Activated CD4-positive, alpha-beta memory T cell treated with anti-CD3 and anti-CD28 coated beads, Interleukin-2, amount 10 ng/mL, durations not matched to agents 7 days and 5 days (primary cell): Measurements from ENCODE around the gene TSC22D3. TPM values are rescaled to one million over a fixed set of nuclear protein-coding genes. Genes with fewer than 3 reads are reported as not detected.

Source experiments
- CTCF ChIA-PET: fragments of 350-600 bp; sonication (Branson Sonifier 250); formaldehyde crosslinking; loops from one replicate; lab custom pipeline; 2021; ENCODE audit warnings: antibody characterized with exemption, inconsistent platforms; lab: Charles Lee
- POLR2A ChIA-PET: fragments of 350-600 bp; sonication (Branson Sonifier 250); formaldehyde crosslinking; loops from one replicate; lab custom pipeline; 2021; ENCODE audit warnings: antibody characterized with exemption; lab: Charles Lee
- DNase-seq: peaks from one replicate; pipeline ENCODE4 v3.0.0-alpha.2; 2020
- H3K27ac Mint-ChIP-seq: one replicate; pipeline ENCODE4 v1.8.0; 2021; ENCODE audit warnings: mild to moderate bottlenecking, mixed read lengths
- H3K27me3 Mint-ChIP-seq: one replicate; pipeline ENCODE4 v1.8.0; 2021; ENCODE audit warnings: mixed read lengths
- H3K36me3 Mint-ChIP-seq: one replicate; pipeline ENCODE4 v1.8.0; 2021; ENCODE audit warnings: low read depth, mixed read lengths
- H3K4me1 Mint-ChIP-seq: one replicate; pipeline ENCODE4 v1.8.0; 2021; ENCODE audit warnings: mixed read lengths
- H3K4me3 Mint-ChIP-seq: one replicate; pipeline ENCODE4 v1.8.0; 2021; ENCODE audit warnings: mild to moderate bottlenecking, mixed read lengths
- H3K9me3 Mint-ChIP-seq: one replicate; pipeline ENCODE4 v1.8.0; 2021; ENCODE audit warnings: mixed read lengths
- total RNA-seq, 2 experiments: library from RNA; stranded (reverse); gene quantifications; one replicate each; pipeline ENCODE4 v1.2.3, GENCODE V29; 2021

TSC22D3 gene
- total RNA-seq, 2 experiments from 2014 or later, result 112 to 119 TPM

GRCh38 chrX:107753187-107753586 is 22.4 kb downstream of the TSC22D3 start:
- DNase-seq, result no peak
- Mint-ChIP-seq H3K4me3 (no peak overlapping the region), H3K27me3 (no peaks in the 10 kb centered on the region), H3K36me3 (no peaks in the 10 kb centered on the region), H3K4me1 (peaks cover 10% of the 10 kb centered on the region), H3K27ac (no peak overlapping the region), H3K9me3 (no peaks in the 10 kb centered on the region)
- POLR2A ChIA-PET, result interaction anchor here (0.6 kb wide), 1 partner anchor 37 kb away, joined by 3 read pairs; no protein-coding TSS in a partner anchor
- CTCF ChIA-PET, result interaction anchor here (1.1 kb wide), 1 partner anchor 34 kb away, joined by 3 read pairs; no protein-coding TSS in a partner anchor

GRCh38 chrX:107752714-107753113 is 22.9 kb downstream of the TSC22D3 start:
- Mint-ChIP-seq H3K9me3 (no peaks in the 10 kb centered on the region), H3K27ac (no peak overlapping the region), H3K36me3 (no peaks in the 10 kb centered on the region), H3K4me1 (peaks cover 10% of the 10 kb centered on the region), H3K27me3 (no peaks in the 10 kb centered on the region), H3K4me3 (no peak overlapping the region)
- ChIA-PET POLR2A (interaction anchor here (0.6 kb wide), 1 partner anchor 37 kb away, joined by 3 read pairs; no protein-coding TSS in a partner anchor), CTCF (interaction anchor here (0.9 to 1.1 kb wide), 2 partner anchors 11 to 34 kb away, joined by 3 read pairs; no protein-coding TSS in a partner anchor)
- DNase-seq, result no peak

- Mint-ChIP-seq H3K4me1 (peaks cover 10% of the 10 kb centered on the region), H3K9me3 (no peaks in the 10 kb centered on the region), H3K27ac (no peak overlapping the region), H3K36me3 (no peaks in the 10 kb centered on the region), H3K27me3 (no peaks in the 10 kb centered on the region), H3K4me3 (no peak overlapping the region)
- CTCF ChIA-PET, result interaction anchor here (0.9 to 1.1 kb wide), 2 partner anchors 11 to 33 kb away, joined by 3 read pairs; no protein-coding TSS in a partner anchor
- no peak for DNase-seq
- POLR2A ChIA-PET, result interaction anchor here (0.9 kb wide), 1 partner anchor 10 kb away, joined by 4 read pairs; no protein-coding TSS in a partner anchor
Measured at GRCh38 chrX:107752043-107752442, 23.5 kb downstream of the TSC22D3 start.

GRCh38 chrX:107750861-107751445 is 24.6 kb downstream of the TSC22D3 start:
- H3K4me1 Mint-ChIP-seq, result peaks cover 8% of the 10 kb centered on the region
- ChIA-PET POLR2A (interaction anchor here (0.9 kb wide), 1 partner anchor 9 kb away, joined by 4 read pairs; no protein-coding TSS in a partner anchor), CTCF (no interaction called here)
- H3K36me3 Mint-ChIP-seq, result no peaks in the 10 kb centered on the region
- no peak overlapping the region for H3K4me3 Mint-ChIP-seq
- DNase-seq, result no peak
- H3K27me3 Mint-ChIP-seq, result no peaks in the 10 kb centered on the region
- H3K27ac Mint-ChIP-seq, result no peak overlapping the region
- no peaks in the 10 kb centered on the region for H3K9me3 Mint-ChIP-seq

GRCh38 chrX:107750263-107750662 is 25.3 kb downstream of the TSC22D3 start:
- no peaks in the 10 kb centered on the region for H3K36me3 Mint-ChIP-seq
- no peak overlapping the region for H3K27ac Mint-ChIP-seq
- H3K4me3 Mint-ChIP-seq, result no peak overlapping the region
- H3K9me3 Mint-ChIP-seq, result no peaks in the 10 kb centered on the region
- H3K4me1 Mint-ChIP-seq, result peaks cover 1% of the 10 kb centered on the region
- H3K27me3 Mint-ChIP-seq, result no peaks in the 10 kb centered on the region
- no peak for DNase-seq
- ChIA-PET CTCF (no interaction called here), POLR2A (no interaction called here)

- CTCF ChIA-PET, result no interaction called here
Measured at GRCh38 chrX:107748506-107748905, 27.1 kb downstream of the TSC22D3 start.

GRCh38 chrX:107747596-107748161 is 27.9 kb downstream of the TSC22D3 start:
- Mint-ChIP-seq H3K27me3 (no peaks in the 10 kb centered on the region), H3K27ac (no peak overlapping the region), H3K9me3 (no peaks in the 10 kb centered on the region), H3K4me1 (peaks cover under 1% of the 10 kb centered on the region), H3K4me3 (no peak overlapping the region), H3K36me3 (no peaks in the 10 kb centered on the region)
- no peak for DNase-seq
- ChIA-PET POLR2A (interaction anchor here (1.1 kb wide), 1 partner anchor 119 kb away, joined by 4 read pairs; the partner anchor contains the start of gene PRPS1), CTCF (no interaction called here)

More at GRCh38 chrX:107748506-107748905, 27.1 kb downstream of the TSC22D3 start:
- no peak for DNase-seq
- H3K4me1 Mint-ChIP-seq, result no peaks in the 10 kb centered on the region
- no peak overlapping the region for H3K4me3 Mint-ChIP-seq
- H3K27ac Mint-ChIP-seq, result no peak overlapping the region
- H3K36me3 Mint-ChIP-seq, result no peaks in the 10 kb centered on the region
- H3K27me3 Mint-ChIP-seq, result no peaks in the 10 kb centered on the region
- H3K9me3 Mint-ChIP-seq, result no peaks in the 10 kb centered on the region
- POLR2A ChIA-PET, result no interaction called here

GRCh38 chrX:107744868-107745267 is 30.7 kb downstream of the TSC22D3 start:
- DNase-seq, result no peak
- no peak overlapping the region for H3K4me3 Mint-ChIP-seq
- H3K9me3 Mint-ChIP-seq, result no peaks in the 10 kb centered on the region
- no peaks in the 10 kb centered on the region for H3K27me3 Mint-ChIP-seq
- ChIA-PET POLR2A (interaction anchor here (2.4 to 3.5 kb wide), 2 partner anchors 28 to 116 kb away, joined by 9 to 18 read pairs; partner anchors contain the start of gene PRPS1), CTCF (no interaction called here)
- H3K27ac Mint-ChIP-seq, result no peak overlapping the region
- H3K36me3 Mint-ChIP-seq, result peaks cover 3% of the 10 kb centered on the region
- H3K4me1 Mint-ChIP-seq, result peaks cover 16% of the 10 kb centered on the region

- H3K27me3 Mint-ChIP-seq, result no peaks in the 10 kb centered on the region
- peaks cover 3% of the 10 kb centered on the region for H3K36me3 Mint-ChIP-seq
- ChIA-PET POLR2A (interaction anchor here (2.4 to 3.5 kb wide), 2 partner anchors 27 to 115 kb away, joined by 9 to 18 read pairs; partner anchors contain the start of gene PRPS1), CTCF (interaction anchor here (1.1 kb wide), 1 partner anchor 25 kb away, joined by 3 read pairs; no protein-coding TSS in a partner anchor)
- H3K4me1 Mint-ChIP-seq, result peaks cover 16% of the 10 kb centered on the region
- H3K9me3 Mint-ChIP-seq, result no peaks in the 10 kb centered on the region
- DNase-seq, result no peak
- H3K4me3 Mint-ChIP-seq, result no peak overlapping the region
- no peak overlapping the region for H3K27ac Mint-ChIP-seq
Measured at GRCh38 chrX:107743995-107744394, 31.6 kb downstream of the TSC22D3 start.

- DNase-seq, result no peak
- ChIA-PET POLR2A (interaction anchor here (1.1 to 4.5 kb wide), 8 partner anchors 9 to 114 kb away, joined by 3 to 36 read pairs (median 4); partner anchors contain the start of genes PRPS1 and TSC22D3), CTCF (interaction anchor here (1.1 to 1.2 kb wide), 2 partner anchors 24 to 33 kb away, joined by 3 read pairs; no protein-coding TSS in a partner anchor)
- H3K4me3 Mint-ChIP-seq, result peak overlapping the region; percentile 72
- H3K9me3 Mint-ChIP-seq, result no peaks in the 10 kb centered on the region
- peak overlapping the region; percentile 93 for H3K27ac Mint-ChIP-seq
- H3K4me1 Mint-ChIP-seq, result peaks cover 16% of the 10 kb centered on the region
- peaks cover 3% of the 10 kb centered on the region for H3K36me3 Mint-ChIP-seq
- no peaks in the 10 kb centered on the region for H3K27me3 Mint-ChIP-seq
Measured at GRCh38 chrX:107742700-107743191, 32.8 kb downstream of the TSC22D3 start.

GRCh38 chrX:107741404-107741790 is 34.2 kb downstream of the TSC22D3 start:
- H3K4me1 Mint-ChIP-seq, result peaks cover 16% of the 10 kb centered on the region
- H3K9me3 Mint-ChIP-seq, result no peaks in the 10 kb centered on the region
- H3K27ac Mint-ChIP-seq, result peak overlapping the region; percentile 93
- ChIA-PET CTCF (interaction anchor here (0.8 to 2.4 kb wide), 11 partner anchors 11 to 113 kb away, joined by 3 to 22 read pairs (median 3); partner anchors contain the start of genes NCBP2L, PRPS1 and TSC22D3), POLR2A (interaction anchor here (0.9 to 4.5 kb wide), 11 partner anchors 10 to 112 kb away, joined by 3 to 36 read pairs (median 4); partner anchors contain the start of genes NCBP2L, PRPS1 and TSC22D3)
- no peak for DNase-seq
- peak overlapping the region; percentile 72 for H3K4me3 Mint-ChIP-seq
- H3K36me3 Mint-ChIP-seq, result peaks cover 3% of the 10 kb centered on the region
- H3K27me3 Mint-ChIP-seq, result no peaks in the 10 kb centered on the region

- H3K4me1 Mint-ChIP-seq, result peaks cover 16% of the 10 kb centered on the region
- no peak for DNase-seq
- peaks cover 3% of the 10 kb centered on the region for H3K36me3 Mint-ChIP-seq
- H3K4me3 Mint-ChIP-seq, result no peak overlapping the region
- H3K27me3 Mint-ChIP-seq, result no peaks in the 10 kb centered on the region
- no peaks in the 10 kb centered on the region for H3K9me3 Mint-ChIP-seq
- ChIA-PET POLR2A (interaction anchor here (1.2 to 4.5 kb wide), 2 partner anchors 23 to 111 kb away, joined by 3 to 36 read pairs; partner anchors contain the start of gene PRPS1), CTCF (no interaction called here)
- no peak overlapping the region for H3K27ac Mint-ChIP-seq
Measured at GRCh38 chrX:107739541-107739940, 36.0 kb downstream of the TSC22D3 start.
